HepG2 (cell line): Measurements from ENCODE around the gene NUP85. TPM values are rescaled to one million over a fixed set of nuclear protein-coding genes. Genes with fewer than 3 reads are reported as not detected.
A peak's percentile ranks its signal among the peaks of the same experiment; 100 is the strongest.

Source experiments
- AHR ChIP-seq: IDR thresholded peaks from 2 replicates; pipeline ENCODE4 v1.6.1; 2018; ENCODE audit warnings: missing genetic modification reagents, missing compliant biosample characterization
- BATF2 ChIP-seq: sonication (generic); formaldehyde crosslinking; IDR thresholded peaks from 2 replicates; pipeline ENCODE4 v1.8.0; 2022; ENCODE audit warnings: mild to moderate bottlenecking, missing genetic modification reagents, moderate library complexity
- BORCS8-MEF2B ChIP-seq: sonication (generic); formaldehyde crosslinking; IDR thresholded peaks from 2 replicates; pipeline ENCODE4 v1.8.0; 2022; ENCODE audit warnings: mild to moderate bottlenecking, missing genetic modification reagents
- CCDC6 ChIP-seq: sonication (generic); formaldehyde crosslinking; IDR thresholded peaks from 2 replicates; pipeline ENCODE4 v1.8.1; 2022; ENCODE audit warnings: mild to moderate bottlenecking, missing genetic modification reagents, moderate library complexity
- FLYWCH1 ChIP-seq: sonication (generic); formaldehyde crosslinking; IDR thresholded peaks from 2 replicates; pipeline ENCODE4 v1.8.1; 2023; ENCODE audit warnings: mild to moderate bottlenecking, missing genetic modification reagents
- GMEB1 ChIP-seq: sonication (generic); formaldehyde crosslinking; IDR thresholded peaks from 2 replicates; pipeline ENCODE4 v1.5.1; 2020; ENCODE audit warnings: missing genetic modification reagents, mild to moderate bottlenecking, borderline replicate concordance
- IKZF4 ChIP-seq: sonication (generic); formaldehyde crosslinking; IDR thresholded peaks from 2 replicates; pipeline ENCODE4 v1.5.1; 2020; ENCODE audit warnings: borderline replicate concordance, mild to moderate bottlenecking, low read depth, missing genetic modification reagents; ENCODE audit errors: not compliant biosample characterization
- IRF2 ChIP-seq: IDR thresholded peaks from 2 replicates; pipeline ENCODE4 v1.6.1; 2018; ENCODE audit warnings: missing genetic modification reagents, missing compliant biosample characterization
- JUND ChIP-seq: sonication (generic); formaldehyde crosslinking; IDR thresholded peaks from 2 replicates; pipeline ENCODE4 v1.8.0; 2022; ENCODE audit warnings: mild to moderate bottlenecking, missing genetic modification reagents
- LRRFIP1 ChIP-seq: sonication (generic); formaldehyde crosslinking; conservative IDR thresholded peaks from 2 replicates; pipeline ENCODE4 v1.4.0; 2020; ENCODE audit warnings: missing genetic modification reagents
- NCOA5 ChIP-seq: sonication (generic); formaldehyde crosslinking; IDR thresholded peaks from 2 replicates; pipeline ENCODE4 v1.4.0; 2020; ENCODE audit warnings: missing genetic modification reagents
- NR0B2 ChIP-seq: sonication (generic); formaldehyde crosslinking; IDR thresholded peaks from 2 replicates; pipeline ENCODE4 v1.4.0; 2020; ENCODE audit warnings: mild to moderate bottlenecking, missing genetic modification reagents
- ONECUT2 ChIP-seq: sonication (generic); formaldehyde crosslinking; IDR thresholded peaks from 2 replicates; pipeline ENCODE4 v1.4.0; 2020; ENCODE audit warnings: missing genetic modification reagents
- PAX8 ChIP-seq: sonication (generic); formaldehyde crosslinking; IDR thresholded peaks from 2 replicates; pipeline ENCODE4 v1.8.0; 2022; ENCODE audit warnings: mild to moderate bottlenecking, missing genetic modification reagents, borderline replicate concordance
- RFXAP ChIP-seq: sonication (generic); formaldehyde crosslinking; IDR thresholded peaks from 2 replicates; pipeline ENCODE4 v1.4.0; 2020; ENCODE audit warnings: missing genetic modification reagents, borderline replicate concordance
- RXRA ChIP-seq: sonication (generic); formaldehyde crosslinking; IDR thresholded peaks from 2 replicates; pipeline ENCODE4 v1.5.1; 2020; ENCODE audit warnings: missing genetic modification reagents
- THAP7 ChIP-seq: sonication (generic); formaldehyde crosslinking; IDR thresholded peaks from 2 replicates; pipeline ENCODE4 v1.8.1; 2023; ENCODE audit warnings: mild to moderate bottlenecking, missing genetic modification reagents
- THAP8 ChIP-seq: sonication (generic); formaldehyde crosslinking; IDR thresholded peaks from 2 replicates; pipeline ENCODE4 v1.5.1; 2020; ENCODE audit warnings: missing genetic modification reagents, mild to moderate bottlenecking, borderline replicate concordance
- ZNF362 ChIP-seq: sonication (generic); formaldehyde crosslinking; IDR thresholded peaks from 2 replicates; pipeline ENCODE4 v1.4.0; 2020; ENCODE audit warnings: missing genetic modification reagents, mild to moderate bottlenecking, borderline replicate concordance
- ZNF772 ChIP-seq: sonication (generic); formaldehyde crosslinking; IDR thresholded peaks from 2 replicates; pipeline ENCODE4 v1.5.0; 2020; ENCODE audit warnings: mild to moderate bottlenecking, missing genetic modification reagents
- polyA plus RNA-seq, 8 experiments: library from polyadenylated mRNA; depleted of rRNA in 3 of 8; stranded (reverse) in 7 of 8; unstranded in 1 of 8; fragments of >200 nt; fragmentation: Illumina TruSeq in 4 of 8; extraction: Trizol in 4 of 8; gene quantifications; 2 replicates each; pipeline versions ENCODE4 v1.2.1 to v1.2.3, GENCODE V29; 2011 to 2016; ENCODE audit warnings: low read depth in 4 of 8, missing spikeins in 1 of 8, mixed read lengths in 1 of 8; ENCODE audit not compliant: insufficient read depth in 1 of 8
- total RNA-seq, 5 experiments: library from RNA; depleted of rRNA; stranded (reverse); fragments of >200 nt; fragmentation: Illumina TruSeq; extraction: Trizol; gene quantifications; 2 replicates each; pipeline ENCODE4 v1.2.3, GENCODE V29; 2016; ENCODE audit warnings: low read depth in 1 of 5

NUP85 gene
- total and polyA plus RNA-seq, 2 of the 13 experiments (the other 11 are each of a cell fraction or from before 2014, with no cell fraction given): 89.1 to 124 TPM

GRCh38 chr17:75270218-75270965 is 64.9 kb downstream of the NUP85 start (continued):
- TF ChIP-seq GMEB1 (CRISPR knock-in tag) (peak; percentile 22; the same call in 1 of the 2 replicates), IKZF4 (CRISPR knock-in tag) (no peak), IRF2 (CRISPR knock-in tag) (peak; percentile 73; the same call in 1 of the 2 replicates), AHR (0 out of 2 replicates have a peak, but pooled peaks have one; percentile 23), RFXAP (no peak), ONECUT2 (CRISPR knock-in tag) (no peak), JUND (no peak), FLYWCH1 (CRISPR knock-in tag) (no peak), ZNF772 (peak; percentile 82), LRRFIP1 (CRISPR knock-in tag) (no peak), THAP8 (peak; percentile 35; the same call in 1 of the 2 replicates), RXRA (CRISPR knock-in tag) (no peak), ZNF362 (CRISPR knock-in tag) (no peak), NR0B2 (CRISPR knock-in tag) (0 out of 2 replicates have a peak, but pooled peaks have one; percentile 19), NCOA5 (CRISPR knock-in tag) (no peak), BATF2 (no peak; the same call in 1 of the 2 replicates), THAP7 (peak; percentile 82; the same call in 1 of the 2 replicates), PAX8 (CRISPR knock-in tag) (no peak), CCDC6 (CRISPR knock-in tag) (0 out of 2 replicates have a peak, but pooled peaks have one; percentile 60), BORCS8-MEF2B (no peak)
